Right cardiac atrium (tissue), 5 donors: Measurements from ENCODE around the gene TMEM178B. TPM values are rescaled to one million over a fixed set of nuclear protein-coding genes. Genes with fewer than 3 reads are reported as not detected.
"Not testable (repeated sequence)": the region's sequence is repeated elsewhere in the genome, so short reads cannot be mapped to it uniquely, and the experiment has no call there.

ENCODE experiments used
- ATAC-seq, 2 donors: fragments of 200-7000 bp; cut with Tn5 transposase; one replicate each; pipeline versions ENCODE4 v1.8.0 to v1.9.1; 2020; ENCODE audit warnings: moderate library complexity in 2 of 2, mild to moderate bottlenecking in 1 of 2
- DNase-seq, 3 donors: peaks; one replicate each; pipeline ENCODE4 v3.0.0-alpha.2; 2020
- H3K27ac ChIP-seq: one replicate; pipeline ENCODE4 v1.5.1; 2013; ENCODE audit warnings: mild to moderate bottlenecking, low read length, control low read depth, moderate library complexity
- H3K27me3 ChIP-seq: one replicate; pipeline ENCODE4 v1.6.1; 2013; ENCODE audit not compliant: control insufficient read depth, insufficient read depth
- H3K4me1 ChIP-seq: one replicate; pipeline ENCODE4 v1.6.1; 2013; ENCODE audit warnings: low read length; ENCODE audit not compliant: control insufficient read depth, insufficient read depth
- H3K4me3 ChIP-seq: one replicate; pipeline ENCODE4 v1.5.1; 2013; ENCODE audit warnings: low read length, control low read depth
- H3K9me3 ChIP-seq: one replicate; pipeline ENCODE4 v1.6.1; 2013; ENCODE audit warnings: low read length; ENCODE audit not compliant: control insufficient read depth
- WGBS: extraction: QIAGEN DNeasy Blood & Tissue Kit; methylation state at CpG from one replicate; pipeline ENCODE4 v1.1.7; 2013; 5-methylcytosine and 5-hydroxymethylcytosine counted together
- intact Hi-C, 4 donors: fragments of 100-400 bp; cut with DNase I; formaldehyde crosslinking; loops; one replicate each; pipeline versions ENCODE4 v1.11.0 to v1.14.0; 2022 to 2023
- polyA plus RNA-seq: library from polyadenylated mRNA; stranded (reverse); fragments of 200-250 nt; gene quantifications from one replicate; pipeline ENCODE4 v1.2.3, GENCODE V29; 2013
- total RNA-seq, 4 donors: library from RNA; stranded (reverse); fragmentation: NEBNext Ultra II Directional; extraction: Animal tissue kit (Norgen Biotek cat#: 25700); gene quantifications; one replicate each; pipeline ENCODE4 v1.2.1, GENCODE V29; 2021
- donor health status: healthy with polysubstance abuse.
- donor health status: DM: no; HTN: yes; CAD: no.
- donor health status: DM: no; HTN: no; CAD: no.
- donor health status: DM: no; HTN: yes; CAD: no; lungs with severe emphysema.
- donor health status: DM: yes; HTN: yes; CAD: no.

TMEM178B gene
- total and polyA plus RNA-seq, 5 donors, result 13.3 to 49.6 (median 35.0) TPM

GRCh38 chr7:141190495-141190894, 116.6 kb downstream of the TMEM178B start:
- no peak overlapping the region for H3K4me3 ChIP-seq
- DNase-seq (no peak), ATAC-seq (no peak)
- no peaks in the 10 kb centered on the region for H3K9me3 ChIP-seq
- no peaks in the 10 kb centered on the region for H3K27me3 ChIP-seq
- H3K4me1 ChIP-seq, result no peaks in the 10 kb centered on the region
- 76% methylated on average over 5 of the region's 5 CpGs for WGBS
- intact Hi-C loops, result no loop called here
- no peak overlapping the region for H3K27ac ChIP-seq

- 89% methylated on average over 3 of the region's 3 CpGs for WGBS
- DNase-seq, result no peak
- Histone ChIP-seq H3K9me3 (no peaks in the 10 kb centered on the region), H3K4me3 (no peak overlapping the region), H3K4me1 (no peaks in the 10 kb centered on the region), H3K27ac (no peak overlapping the region), H3K27me3 (no peaks in the 10 kb centered on the region)
- intact Hi-C loops, result no loop called here
- ATAC-seq, result no peak
Measured at GRCh38 chr7:141191277-141191676, 117.4 kb downstream of the TMEM178B start.

GRCh38 chr7:141193066-141193465, 119.2 kb downstream of the TMEM178B start:
- no peak for DNase-seq
- Histone ChIP-seq H3K4me1 (no peaks in the 10 kb centered on the region), H3K4me3 (no peak overlapping the region), H3K27me3 (no peaks in the 10 kb centered on the region), H3K27ac (no peak overlapping the region), H3K9me3 (no peaks in the 10 kb centered on the region)
- intact Hi-C loops, result no loop called here
- WGBS, result 52% methylated on average over 4 of the region's 4 CpGs
- no peak for ATAC-seq

- H3K27me3 ChIP-seq, H3K9me3 ChIP-seq, H3K4me3 ChIP-seq, H3K4me1 ChIP-seq, DNase-seq, ATAC-seq, H3K27ac ChIP-seq, intact Hi-C loops: not testable (repeated sequence)
- 54% methylated on average over 4 of the region's 4 CpGs for WGBS
Measured at GRCh38 chr7:141195722-141196121, 121.9 kb downstream of the TMEM178B start.

GRCh38 chr7:141198194-141198958, 124.5 kb downstream of the TMEM178B start:
- no peaks in the 10 kb centered on the region for H3K27me3 ChIP-seq
- no peak overlapping the region for H3K27ac ChIP-seq
- intact Hi-C loops, result no loop called here
- H3K9me3 ChIP-seq, result no peaks in the 10 kb centered on the region
- H3K4me3 ChIP-seq, result no peak overlapping the region
- WGBS, result 47% methylated on average over 12 of the region's 12 CpGs
- ATAC-seq (no peak), DNase-seq (no peak)
- H3K4me1 ChIP-seq, result no peaks in the 10 kb centered on the region

- 77% methylated on average over 14 of the region's 14 CpGs for WGBS
- H3K27me3 ChIP-seq, result no peaks in the 10 kb centered on the region
- DNase-seq (no peak), ATAC-seq (no peak)
- intact Hi-C loops, result no loop called here
- no peak overlapping the region for H3K4me3 ChIP-seq
- H3K9me3 ChIP-seq, result no peaks in the 10 kb centered on the region
- H3K4me1 ChIP-seq, result no peaks in the 10 kb centered on the region
- no peak overlapping the region for H3K27ac ChIP-seq
Measured at GRCh38 chr7:141200191-141201108, 126.6 kb downstream of the TMEM178B start.

- DNase-seq (no peak), ATAC-seq (no peak)
- H3K27me3 ChIP-seq, result no peaks in the 10 kb centered on the region
- no peak overlapping the region for H3K27ac ChIP-seq
- no peaks in the 10 kb centered on the region for H3K9me3 ChIP-seq
- no peak overlapping the region for H3K4me3 ChIP-seq
- no peaks in the 10 kb centered on the region for H3K4me1 ChIP-seq
- intact Hi-C loops, result no loop called here
- 66% methylated on average over 11 of the region's 11 CpGs for WGBS
Measured at GRCh38 chr7:141201145-141201885, 127.5 kb downstream of the TMEM178B start.

GRCh38 chr7:141202535-141202934, 128.7 kb downstream of the TMEM178B start:
- H3K27ac ChIP-seq, result no peak overlapping the region
- 43% methylated on average over 4 of the region's 4 CpGs for WGBS
- no peak overlapping the region for H3K4me3 ChIP-seq
- no peaks in the 10 kb centered on the region for H3K9me3 ChIP-seq
- H3K27me3 ChIP-seq, result no peaks in the 10 kb centered on the region
- ATAC-seq (no peak), DNase-seq (no peak)
- H3K4me1 ChIP-seq, result no peaks in the 10 kb centered on the region
- intact Hi-C loops, result no loop called here

- no peaks in the 10 kb centered on the region for H3K4me1 ChIP-seq
Measured at GRCh38 chr7:141203177-141203576, 129.3 kb downstream of the TMEM178B start.

GRCh38 chr7:141203586-141203985, 129.7 kb downstream of the TMEM178B start:
- DNase-seq (no peak), ATAC-seq (no peak)
- H3K27ac ChIP-seq, result no peak overlapping the region
- no peaks in the 10 kb centered on the region for H3K27me3 ChIP-seq
- H3K9me3 ChIP-seq, result no peaks in the 10 kb centered on the region
- no peak overlapping the region for H3K4me3 ChIP-seq
- intact Hi-C loops, result no loop called here
- 43% methylated on average over 4 of the region's 4 CpGs for WGBS
- no peaks in the 10 kb centered on the region for H3K4me1 ChIP-seq

More at GRCh38 chr7:141203177-141203576, 129.3 kb downstream of the TMEM178B start:
- DNase-seq (no peak), ATAC-seq (no peak)
- WGBS, result 83% methylated on average over 6 of the region's 6 CpGs
- H3K4me3 ChIP-seq, result no peak overlapping the region
- no peaks in the 10 kb centered on the region for H3K27me3 ChIP-seq
- H3K27ac ChIP-seq, result no peak overlapping the region
- no peaks in the 10 kb centered on the region for H3K9me3 ChIP-seq
- intact Hi-C loops, result no loop called here

GRCh38 chr7:141207661-141208060, 133.8 kb downstream of the TMEM178B start:
- Histone ChIP-seq H3K4me3 (no peak overlapping the region), H3K27ac (no peak overlapping the region), H3K9me3 (no peaks in the 10 kb centered on the region), H3K4me1 (no peaks in the 10 kb centered on the region), H3K27me3 (no peaks in the 10 kb centered on the region)
- WGBS, result 87% methylated on average over 3 of the region's 3 CpGs
- ATAC-seq (no peak), DNase-seq (no peak)
- intact Hi-C loops, result no loop called here
